Activated CD8-positive, alpha-beta memory T cell treated with anti-CD3 and anti-CD28 coated beads for 4 hours (primary cell): ENCODE measurements around the gene OR8D2.

Source experiments
- DNase-seq, 2 donors: peaks; one replicate each; pipeline ENCODE4 v3.0.0-alpha.2; 2020; ENCODE audit warnings: low read depth in 2 of 2

Gene OR8D2

GRCh38 chr11:124320097-124320496 lies at the start of gene OR8D2:
TSS of gene OR8D2 (minus strand) at chr11:124320197. CDS start at chr11:124320197, 0 bp downstream.
- no peak for DNase-seq

GRCh38 chr11:124359566-124359965 lies 39.6 kb upstream of the OR8D2 start:
- DNase-seq = no peak

- no peak for DNase-seq
These were observed 26.4 kb upstream of the OR8D2 start for GRCh38 chr11:124346311-124346955.

GRCh38 chr11:124344346-124344745 lies 24.3 kb upstream of the OR8D2 start:
- no peak for DNase-seq

- no peak for DNase-seq
These were observed 20.1 kb upstream of the OR8D2 start for GRCh38 chr11:124340142-124340447.

DNA sequence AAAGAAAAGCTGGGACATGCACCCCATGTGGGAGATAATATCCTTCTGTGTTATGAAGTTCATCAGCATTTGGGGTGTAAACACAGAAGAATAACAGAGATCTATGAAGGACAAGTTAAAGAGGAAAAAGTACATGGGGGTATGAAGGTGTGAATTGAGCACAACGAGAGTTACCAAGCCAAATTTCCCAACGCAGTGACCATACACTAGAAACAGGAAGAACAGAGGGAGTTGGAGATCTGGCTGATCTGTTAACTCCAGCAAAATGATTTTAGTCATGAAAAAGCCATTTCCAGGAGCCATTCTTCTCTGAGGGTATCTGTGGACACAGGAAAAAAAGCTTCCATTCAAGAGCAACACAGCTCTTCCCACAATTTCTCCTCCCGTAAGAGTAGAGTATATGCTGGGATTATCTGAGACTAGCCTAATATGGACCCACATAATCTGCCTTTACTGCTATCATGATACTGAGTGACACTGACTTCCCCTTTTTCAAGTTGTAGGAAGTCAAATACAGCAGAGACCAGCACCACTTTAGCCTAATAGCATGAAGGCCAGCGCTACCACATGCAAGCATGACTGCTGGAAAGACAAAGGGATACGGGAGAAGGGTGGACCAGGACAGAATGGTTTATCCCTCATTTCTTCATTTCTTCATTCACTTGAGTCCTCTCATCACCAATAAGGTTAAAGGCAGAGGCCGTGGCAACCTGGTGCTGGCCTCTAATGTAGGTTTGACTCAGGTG lies 19.6 kb upstream of the OR8D2 start:
- DNase-seq = no peak

DNA sequence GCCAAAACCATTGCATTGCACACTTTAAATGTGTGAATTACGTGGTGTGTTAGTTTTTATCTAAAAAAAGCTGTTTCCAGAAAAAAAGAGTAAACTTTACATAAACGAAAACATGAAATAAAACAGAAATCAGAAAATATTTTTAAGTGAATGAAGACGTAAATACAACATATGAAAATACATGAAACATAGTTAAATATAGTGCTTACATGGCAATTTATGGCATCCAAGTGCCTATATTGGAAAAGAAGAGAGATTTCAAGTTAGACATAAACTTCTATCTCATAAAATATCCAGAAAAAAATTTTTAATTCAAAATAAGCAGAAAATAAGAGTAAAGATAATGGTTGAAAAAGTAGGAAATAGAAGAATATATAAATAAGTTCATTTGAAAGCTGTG lies 11.9 kb upstream of the OR8D2 start:
- DNase-seq = no peak

GRCh38 chr11:124329787-124330478 lies 9.9 kb upstream of the OR8D2 start:
- no peak for DNase-seq

DNA sequence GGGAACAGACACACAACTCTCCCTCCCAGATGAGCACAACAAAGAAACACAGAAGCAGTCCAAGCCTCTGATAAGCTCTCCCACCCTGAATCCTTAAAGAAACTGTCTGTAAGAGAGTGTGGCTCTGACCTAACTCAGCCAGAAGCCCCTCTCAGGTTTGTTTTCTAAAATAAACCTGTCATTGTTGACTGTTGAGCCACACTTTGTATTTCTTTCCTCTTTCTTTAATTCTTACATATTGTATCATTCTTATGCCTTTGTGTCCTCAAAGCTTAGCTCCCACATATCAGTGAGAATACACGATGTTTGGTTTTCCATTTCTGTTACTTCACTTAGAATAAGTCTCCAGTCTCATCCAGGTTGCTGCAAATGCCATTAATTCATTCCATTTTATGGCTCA lies 7.8 kb upstream of the OR8D2 start:
- DNase-seq = no peak

GRCh38 chr11:124322356-124322755 lies 2.4 kb upstream of the OR8D2 start:
- DNase-seq = no peak

DNA sequence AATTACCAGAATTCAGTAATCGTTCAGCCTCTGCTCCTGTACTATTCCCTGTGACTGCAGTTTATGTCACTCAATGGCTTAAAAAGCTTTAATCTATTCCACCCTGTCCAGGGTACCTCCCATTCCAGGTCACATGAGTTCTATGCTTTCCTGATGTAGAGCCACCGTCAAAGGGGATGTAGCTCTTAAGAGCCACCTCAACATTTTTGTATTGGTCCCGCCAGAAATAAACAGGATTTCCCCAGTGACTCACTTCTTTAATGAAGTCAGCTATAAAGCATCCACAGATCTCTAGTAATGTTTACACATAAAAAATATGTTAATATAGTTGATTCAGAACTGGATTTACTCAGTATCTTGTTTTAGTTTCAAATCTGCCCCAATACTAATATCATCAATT lies 4.9 kb downstream of the OR8D2 start:
- no peak for DNase-seq

DNA sequence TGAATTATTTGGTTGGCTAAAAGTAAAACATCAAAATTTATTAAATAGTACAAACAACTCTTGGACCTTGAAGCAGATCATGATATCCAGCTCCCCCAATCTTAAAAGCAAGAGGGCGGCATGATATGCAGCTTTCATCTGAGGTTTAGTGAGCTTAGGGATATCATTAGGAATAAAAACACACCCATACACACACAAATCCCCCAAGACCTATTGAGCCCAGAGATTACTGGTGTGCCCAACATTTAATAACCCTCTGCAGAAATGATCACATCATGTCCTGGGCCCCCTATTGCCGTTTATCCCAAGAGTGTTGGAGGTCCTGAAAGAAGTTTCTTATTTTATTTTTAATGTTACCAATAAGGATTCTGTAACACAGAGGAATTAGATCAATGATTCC lies 6.1 kb downstream of the OR8D2 start, which contains the start of gene OR8D1:
TSS of gene OR8D1 (minus strand) at position 101 of the 400 bp plus-strand sequence. CDS start 3,183 bp downstream, outside the sequence.
- DNase-seq = no peak

GRCh38 chr11:124313131-124313530 lies 6.9 kb downstream of the OR8D2 start:
- no peak for DNase-seq

DNA sequence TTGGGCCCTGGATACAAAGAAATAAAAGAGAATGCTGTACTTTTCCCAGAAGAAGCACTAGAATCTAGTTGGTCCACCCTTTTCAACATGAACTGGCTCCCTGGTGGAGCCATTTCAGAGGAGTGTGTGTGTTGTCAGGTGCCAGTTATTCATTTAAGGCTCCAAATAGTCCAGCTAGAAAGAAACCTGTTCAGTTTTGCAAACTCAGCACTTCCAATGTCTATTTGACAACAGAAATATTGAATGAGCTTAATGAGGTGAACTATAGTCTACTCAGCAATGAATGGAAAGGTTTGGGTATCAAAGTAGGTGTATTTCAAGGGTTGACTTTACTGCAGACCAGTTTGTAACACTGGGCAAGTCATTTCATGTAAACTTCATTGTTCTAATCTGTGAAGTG lies 8.3 kb downstream of the OR8D2 start:
- no peak for DNase-seq

DNA sequence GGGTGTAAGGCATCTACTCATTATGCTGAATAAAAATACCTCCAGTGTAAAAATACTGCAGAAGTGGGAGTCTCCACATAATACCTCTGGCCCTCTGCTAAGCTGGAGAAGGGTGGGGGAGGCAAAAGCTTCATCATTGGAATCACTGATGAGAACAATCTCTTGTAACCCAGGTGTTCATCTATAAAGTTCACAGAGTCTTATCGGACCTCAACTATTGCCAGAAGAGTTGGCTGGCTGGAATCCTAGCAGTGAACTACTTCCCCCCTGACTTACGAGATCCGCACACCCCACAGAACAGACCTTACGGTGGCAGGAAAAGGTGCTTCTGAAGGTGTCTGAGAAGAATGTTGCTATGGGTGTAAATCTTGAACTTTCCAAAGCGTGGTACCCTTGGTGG lies 8.7 kb downstream of the OR8D2 start:
- DNase-seq = no peak

GRCh38 chr11:124310721-124311120 lies 9.3 kb downstream of the OR8D2 start:
- no peak for DNase-seq

DNA sequence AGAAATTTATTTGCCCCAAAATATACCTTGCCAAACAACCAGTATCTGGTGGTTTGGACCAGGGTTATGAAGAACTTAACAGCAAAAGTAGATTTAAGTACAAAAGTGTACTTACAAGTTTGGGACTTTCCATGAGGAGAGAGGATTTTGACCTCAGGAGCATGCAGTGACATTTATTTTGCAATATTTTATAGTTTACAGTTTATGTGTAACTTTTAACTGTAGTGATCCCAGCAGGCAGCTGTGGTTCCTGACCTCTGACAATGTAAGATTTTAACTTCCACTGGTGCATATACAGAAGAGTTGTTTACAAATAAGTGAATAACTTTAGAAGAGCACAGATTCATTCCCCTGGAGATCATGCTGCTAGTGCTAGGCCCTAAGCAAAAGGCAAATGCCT lies 12.9 kb downstream of the OR8D2 start:
- no peak for DNase-seq

DNA sequence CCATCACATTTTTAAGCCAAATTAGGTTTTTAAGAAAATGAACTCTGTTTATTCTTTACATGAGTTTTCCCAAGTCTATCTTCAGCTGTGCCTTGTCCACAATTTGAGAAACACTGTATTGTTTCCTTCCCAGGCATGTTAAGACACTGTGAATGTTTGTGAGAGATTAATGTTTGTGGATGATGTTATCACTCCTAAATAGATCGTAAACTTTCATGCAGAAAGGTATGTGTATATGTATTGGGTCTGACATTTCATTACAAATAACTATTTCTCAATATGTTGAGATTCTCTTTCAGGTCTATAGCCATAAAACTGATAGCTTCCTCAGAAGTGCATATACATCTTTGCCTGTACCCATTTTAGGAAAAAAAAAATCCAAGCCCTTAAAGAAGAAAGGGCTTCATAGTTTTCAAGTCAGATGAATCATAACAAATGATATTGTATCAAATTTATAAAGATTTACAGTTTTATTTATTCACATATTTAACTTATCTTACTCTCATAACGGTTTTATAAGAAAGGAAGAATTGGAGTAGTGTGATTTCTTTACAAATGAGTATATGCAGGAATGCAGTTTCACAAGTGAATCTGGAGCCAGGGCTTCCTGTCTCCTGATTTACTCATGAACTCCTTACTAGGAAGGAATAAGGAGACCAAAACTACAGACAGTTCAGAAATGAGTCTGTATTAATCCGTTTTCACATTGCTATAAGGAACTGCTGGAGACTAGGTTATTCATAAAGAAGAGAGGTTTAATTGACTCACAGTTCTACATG lies 17.5 kb downstream of the OR8D2 start:
- DNase-seq = no peak

- DNase-seq = no peak
These were observed 18.4 kb downstream of the OR8D2 start for GRCh38 chr11:124301548-124301947.

DNA sequence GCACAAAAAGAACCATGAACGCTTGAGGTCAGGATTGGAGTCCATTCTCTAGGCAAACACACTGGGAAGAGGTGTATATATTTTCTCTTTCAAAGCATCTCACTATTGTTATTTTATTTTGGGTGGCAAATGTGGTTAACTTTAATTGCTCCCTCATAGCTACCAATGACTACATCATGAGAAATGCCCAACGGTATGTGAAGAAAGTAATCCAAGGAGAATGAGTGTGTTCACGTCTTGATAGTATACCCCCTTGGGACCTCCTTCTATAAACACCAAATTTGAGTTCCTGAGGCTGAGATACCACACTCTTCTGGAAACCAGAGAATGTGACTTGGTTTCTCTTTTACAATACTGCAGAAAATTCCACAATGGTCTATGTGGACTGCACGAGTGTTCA lies 22.1 kb downstream of the OR8D2 start:
- DNase-seq = no peak

DNA sequence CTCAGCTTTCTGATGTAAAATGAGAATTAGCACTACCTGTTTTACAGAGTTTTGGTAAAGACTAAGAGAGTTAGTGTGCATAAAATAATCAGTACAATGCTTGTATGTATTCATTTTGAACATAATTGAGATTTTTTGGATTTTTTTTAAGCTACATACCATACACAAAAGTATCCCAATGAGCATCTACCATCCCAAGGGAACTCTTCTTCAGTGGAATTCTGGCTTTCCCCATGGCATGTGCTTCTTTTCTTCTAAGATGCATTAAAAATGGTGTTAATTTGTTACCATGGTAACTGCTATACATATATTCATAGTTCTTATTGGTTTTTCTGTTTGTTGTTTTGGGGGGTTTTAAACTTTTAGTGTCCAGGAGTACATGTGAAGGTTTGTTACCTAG lies 24.0 kb downstream of the OR8D2 start:
- DNase-seq = no peak

DNA sequence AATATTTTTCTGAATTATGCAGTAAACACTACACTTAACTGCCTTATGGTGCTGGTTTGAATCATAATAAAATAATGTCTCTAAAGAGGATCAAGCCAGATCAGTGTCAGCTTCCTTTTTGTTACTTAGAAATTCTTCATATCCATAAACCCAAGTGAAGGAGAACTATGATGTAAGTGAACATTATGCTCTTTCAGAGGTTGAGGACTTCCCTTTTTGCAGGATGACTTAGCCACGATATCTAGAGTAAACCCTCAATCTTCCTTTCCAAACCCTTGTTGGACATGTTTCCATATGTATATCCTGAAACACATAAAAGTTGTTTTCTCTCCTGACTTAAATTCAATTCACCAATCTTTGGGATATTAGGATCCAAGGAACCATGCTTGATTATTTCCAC lies 25.3 kb downstream of the OR8D2 start:
- no peak for DNase-seq
